Lower leg skin (tissue), 4 donors: ENCODE results near the gene PSAPL1. TPM values are rescaled to one million over a fixed set of nuclear protein-coding genes. Genes with fewer than 3 reads are reported as not detected.

Source experiments
- DNase-seq, 2 donors: peaks; one replicate each; pipeline ENCODE4 v3.0.0-alpha.2; 2019; ENCODE audit warnings: low spot score in 2 of 2
- H3K4me3 ChIP-seq: fragments of 200-600 bp; sonication (generic); 2 replicates; pipeline ENCODE4 v1.5.1; 2017; ENCODE audit warnings: mild to moderate bottlenecking, low read depth; ENCODE audit not compliant: poor library complexity, severe bottlenecking
- CTCF ChIP-seq, 3 donors: fragments of 450-650 bp; IDR thresholded peaks; one replicate each; pipeline ENCODE4 v1.5.1; 2016; ENCODE audit warnings: antibody characterized with exemption in 3 of 3, mild to moderate bottlenecking in 3 of 3, moderate library complexity in 2 of 3
- POLR2A ChIP-seq, 2 donors: fragments of 450-650 bp; IDR thresholded peaks; one replicate each; pipeline ENCODE4 v1.6.1; 2016 to 2017; ENCODE audit warnings: antibody characterized with exemption in 2 of 2, mild to moderate bottlenecking in 1 of 2, moderate library complexity in 1 of 2
- WGBS, 2 donors: methylation state at CpG; one replicate each; pipeline ENCODE4 v1.1.5; 2018; 5-methylcytosine and 5-hydroxymethylcytosine counted together
- intact Hi-C: fragments of 100-400 bp; cut with DNase I; formaldehyde crosslinking; loops from one replicate; pipeline ENCODE4 v1.15.0; 2023; ENCODE audit warnings: low total_unique reads
- total RNA-seq, 4 donors: library from RNA; depleted of rRNA; stranded (reverse); fragments of >200 nt; gene quantifications; one replicate each; pipeline ENCODE4 v1.1.0, GENCODE V29; 2016

PSAPL1 gene
- total RNA-seq, 4 donors from 2014 or later, result 142 to 570 (median 249) TPM

- DNase-seq, result peak in 1 of 2 donors; percentile 70
- intact Hi-C loops, result no loop called here
- no peak for TF ChIP-seq CTCF (IDR thresholded peaks at IDR 0.05)
- TF ChIP-seq POLR2A (IDR thresholded peaks at IDR 0.05), result no peak
- no peak overlapping the region for H3K4me3 ChIP-seq
- 31 to 46% methylated on average over 6 of the region's 6 CpGs for WGBS, 2 donors
Measured at GRCh38 chr4:7398104-7398423, 36.7 kb downstream of the PSAPL1 start.

GRCh38 chr4:7397206-7398103, 37.3 kb downstream of the PSAPL1 start:
- DNase-seq, result peak in 1 of 2 donors; percentile 70
- no peak for TF ChIP-seq CTCF (IDR thresholded peaks at IDR 0.05)
- no peak for TF ChIP-seq POLR2A (IDR thresholded peaks at IDR 0.05)
- WGBS, 2 donors, result 68 to 74% methylated on average over 24 of the region's 24 CpGs
- intact Hi-C loops, result no loop called here
- no peak overlapping the region for H3K4me3 ChIP-seq

- TF ChIP-seq POLR2A (IDR thresholded peaks at IDR 0.05) (no peak), CTCF (IDR thresholded peaks at IDR 0.05) (no peak)
- intact Hi-C loops, result no loop called here
- H3K4me3 ChIP-seq, result no peak overlapping the region
- peak in 1 of 2 donors; percentile 62 for DNase-seq
- 84 to 88% methylated on average over 14 of the region's 14 CpGs for WGBS, 2 donors
Measured at GRCh38 chr4:7396186-7396910, 38.4 kb downstream of the PSAPL1 start.

- intact Hi-C loops, result no loop called here
- 71 to 78% methylated on average over 8 of the region's 8 CpGs for WGBS, 2 donors
- no peak overlapping the region for H3K4me3 ChIP-seq
- DNase-seq, result no peak
- TF ChIP-seq POLR2A (IDR thresholded peaks at IDR 0.05) (no peak), CTCF (IDR thresholded peaks at IDR 0.05) (no peak)
Measured at GRCh38 chr4:7395645-7396044, 39.1 kb downstream of the PSAPL1 start.

GRCh38 chr4:7394681-7395451, 39.9 kb downstream of the PSAPL1 start:
- intact Hi-C loops, result no loop called here
- peak in 1 of 2 donors; percentile 74 for DNase-seq
- 59 to 74% methylated on average over 21 of the region's 21 CpGs for WGBS, 2 donors
- TF ChIP-seq POLR2A (IDR thresholded peaks at IDR 0.05), result no peak
- no peak for TF ChIP-seq CTCF (IDR thresholded peaks at IDR 0.05)
- H3K4me3 ChIP-seq, result no peak overlapping the region
